ENCODE results near the gene PIK3C3.
"Not testable (repeated sequence)": the region's sequence is repeated elsewhere in the genome, so short reads cannot be mapped to it uniquely, and the experiment has no call there.

PIK3C3 gene

GRCh38 chr18:42072407-42072806, 117.4 kb downstream of the PIK3C3 start:
- DNase-seq (ENCODE audit: low read depth), result no peak

- no peak for DNase-seq (ENCODE audit: low read depth)
Measured at GRCh38 chr18:42074704-42075103, 119.7 kb downstream of the PIK3C3 start.

GRCh38 chr18:42078711-42079110, 123.7 kb downstream of the PIK3C3 start:
- no peak for DNase-seq (ENCODE audit: low read depth)

GRCh38 chr18:42080340-42080739, 125.3 kb downstream of the PIK3C3 start:
- no peak for DNase-seq (ENCODE audit: low read depth)

GRCh38 chr18:42082415-42083234, 127.6 kb downstream of the PIK3C3 start:
- DNase-seq (ENCODE audit: low read depth), result no peak

GRCh38 chr18:42086288-42086687, 131.3 kb downstream of the PIK3C3 start:
- no peak for DNase-seq (ENCODE audit: low read depth)

GRCh38 chr18:42087235-42087634, 132.2 kb downstream of the PIK3C3 start:
- DNase-seq (ENCODE audit: low read depth), result no peak

GRCh38 chr18:42087876-42088275, 132.8 kb downstream of the PIK3C3 start:
- DNase-seq (ENCODE audit: low read depth), result no peak

- no peak for DNase-seq (ENCODE audit: low read depth)
Measured at GRCh38 chr18:42092848-42093247, 137.8 kb downstream of the PIK3C3 start.

- DNase-seq (ENCODE audit: low read depth), result no peak
Measured at GRCh38 chr18:42094875-42095274, 139.8 kb downstream of the PIK3C3 start.

- no peak for DNase-seq (ENCODE audit: low read depth)
Measured at GRCh38 chr18:42095732-42096377, 140.8 kb downstream of the PIK3C3 start.

GRCh38 chr18:42100248-42100647, 145.2 kb downstream of the PIK3C3 start:
- DNase-seq (ENCODE audit: low read depth), result no peak

GRCh38 chr18:42100911-42101310, 145.9 kb downstream of the PIK3C3 start:
- no peak for DNase-seq (ENCODE audit: low read depth)

- DNase-seq (ENCODE audit: low read depth), result no peak
Measured at GRCh38 chr18:42105394-42105793, 150.4 kb downstream of the PIK3C3 start.

GRCh38 chr18:42106784-42107183, 151.8 kb downstream of the PIK3C3 start:
- DNase-seq (ENCODE audit: low read depth), result no peak

- no peak for DNase-seq (ENCODE audit: low read depth)
Measured at GRCh38 chr18:42107287-42107686, 152.3 kb downstream of the PIK3C3 start.

- DNase-seq (ENCODE audit: low read depth), result no peak
Measured at GRCh38 chr18:42107691-42108450, 152.8 kb downstream of the PIK3C3 start.

GRCh38 chr18:42112147-42112546, 157.1 kb downstream of the PIK3C3 start:
- not testable (repeated sequence) for DNase-seq (ENCODE audit: low read depth)

GRCh38 chr18:42112657-42113420, 157.8 kb downstream of the PIK3C3 start:
- DNase-seq (ENCODE audit: low read depth), result no peak

GRCh38 chr18:42113529-42114191, 158.6 kb downstream of the PIK3C3 start:
- no peak for DNase-seq (ENCODE audit: low read depth)

GRCh38 chr18:42114310-42114943, 159.4 kb downstream of the PIK3C3 start:
- DNase-seq (ENCODE audit: low read depth), result peak; percentile 2
